GM12865 (cell line): ENCODE data around the gene CARHSP1.

Source experiments
- DNase-seq: peaks from one replicate; pipeline ENCODE4 v3.0.0; 2010; ENCODE audit warnings: low read depth
- H3K4me3 ChIP-seq: 2 replicates; pipeline ENCODE4 v1.5.1; 2011; ENCODE audit warnings: mild to moderate bottlenecking, low read depth, low read length, control low read depth
- CTCF ChIP-seq: IDR thresholded peaks from 2 replicates; pipeline ENCODE4 v1.5.1; 2011; ENCODE audit warnings: low read length, control low read depth, low read depth, inconsistent platforms; ENCODE audit not compliant: insufficient read depth; ENCODE audit errors: missing control alignments

CARHSP1 gene

GRCh38 chr16:8852534-8852933, 16.3 kb downstream of the CARHSP1 start:
- no peak for TF ChIP-seq CTCF
- no peak for DNase-seq
- H3K4me3 ChIP-seq = no peak overlapping the region

DNA sequence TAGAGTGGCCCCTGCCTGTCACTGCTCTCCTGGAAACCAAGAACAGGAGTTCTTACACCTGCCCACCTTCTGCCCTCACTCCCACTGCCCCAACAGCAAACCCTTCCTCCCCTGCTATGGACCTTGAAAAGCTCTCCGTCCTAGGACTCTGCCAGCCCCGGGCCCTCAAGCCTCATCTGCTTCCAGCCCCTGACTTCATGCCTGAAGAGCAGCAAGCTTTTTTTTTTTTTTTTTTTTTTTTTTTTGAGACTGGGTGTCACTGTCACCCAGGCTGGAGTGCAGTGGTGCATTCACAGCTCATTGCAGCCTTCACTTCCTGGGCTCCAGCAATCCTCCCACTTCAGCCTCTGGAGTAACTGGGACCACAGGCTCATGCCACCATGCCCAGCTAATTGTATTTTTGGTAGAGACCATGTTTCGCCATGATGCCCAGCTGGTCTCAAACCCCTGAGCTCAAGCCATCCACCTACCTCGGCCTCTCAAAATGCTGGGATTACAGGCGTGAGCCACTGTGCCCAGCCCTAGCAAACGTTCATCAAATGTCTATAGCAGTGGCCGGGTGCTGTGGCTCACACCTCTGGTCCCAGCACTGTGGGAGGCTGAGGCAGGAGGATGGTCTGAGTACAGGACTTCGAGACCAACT, 16.9 kb downstream of the CARHSP1 start:
- DNase-seq = no peak
- TF ChIP-seq CTCF = no peak
- no peak overlapping the region for H3K4me3 ChIP-seq

GRCh38 chr16:8850279-8850885, 18.4 kb downstream of the CARHSP1 start:
- no peak for TF ChIP-seq CTCF
- H3K4me3 ChIP-seq = no peak overlapping the region
- DNase-seq = no peak

DNA sequence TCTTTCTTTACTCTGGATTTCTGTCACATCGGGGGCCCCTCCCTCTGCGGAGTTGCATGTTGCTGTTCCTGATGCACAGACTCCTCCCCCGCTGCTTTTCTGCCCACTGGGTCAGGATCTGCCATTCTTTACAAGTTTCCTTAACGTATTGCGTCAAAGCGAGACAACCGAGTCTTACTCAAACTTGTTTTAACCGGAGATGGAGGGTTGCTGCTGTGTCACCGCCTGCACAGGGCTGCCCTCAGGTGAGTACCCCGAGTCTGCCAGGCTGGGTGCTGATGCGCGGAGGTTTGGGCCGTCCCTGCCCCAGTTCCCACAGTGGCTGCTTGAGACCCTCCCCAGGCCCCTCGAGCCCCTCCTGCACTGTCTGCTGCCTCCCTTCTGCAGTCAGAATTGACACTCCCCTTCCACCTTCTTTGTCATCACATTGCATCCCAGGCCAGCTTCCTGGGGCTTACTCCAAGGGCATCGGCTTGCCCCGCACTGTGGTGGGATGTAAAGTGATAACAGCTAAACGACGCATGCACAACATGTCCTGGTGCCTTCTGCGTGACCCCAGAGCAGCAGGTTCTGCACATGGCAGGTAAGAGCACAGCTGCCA, 19.3 kb downstream of the CARHSP1 start:
- no peak overlapping the region for H3K4me3 ChIP-seq
- DNase-seq = no peak
- no peak for TF ChIP-seq CTCF

DNA sequence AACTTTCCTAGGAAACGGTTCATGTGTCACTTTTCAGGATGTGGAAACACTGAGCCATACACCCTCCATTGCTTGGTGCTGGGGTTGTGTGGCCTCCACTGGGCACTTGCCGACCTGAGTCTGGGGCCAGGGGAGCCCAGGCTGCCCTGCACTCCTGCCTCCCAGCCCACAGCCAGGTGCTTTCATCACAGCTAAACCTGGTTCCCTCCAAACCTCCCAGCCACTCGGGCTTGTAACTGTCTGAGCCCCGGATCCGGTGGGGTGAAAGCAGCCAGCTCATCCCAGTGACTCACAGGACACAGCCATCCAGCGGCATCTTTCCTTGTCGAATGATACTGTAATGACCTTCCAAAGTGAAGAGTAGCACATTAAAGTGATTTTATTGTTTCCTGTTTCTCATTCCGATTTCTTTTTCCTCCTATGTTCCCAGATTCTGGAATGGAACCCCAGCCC, 19.8 kb downstream of the CARHSP1 start:
- DNase-seq = no peak
- TF ChIP-seq CTCF = no peak
- no peak overlapping the region for H3K4me3 ChIP-seq

- TF ChIP-seq CTCF = no peak
- no peak for DNase-seq
- H3K4me3 ChIP-seq = no peak overlapping the region
Observed at GRCh38 chr16:8848231-8848938, 20.4 kb downstream of the CARHSP1 start.
